ENCODE results near the gene IL25.
A peak's percentile ranks its signal among the peaks of the same experiment; 100 is the strongest.
"Not testable (repeated sequence)": the region's sequence is repeated elsewhere in the genome, so short reads cannot be mapped to it uniquely, and the experiment has no call there.

IL25 gene

DNA sequence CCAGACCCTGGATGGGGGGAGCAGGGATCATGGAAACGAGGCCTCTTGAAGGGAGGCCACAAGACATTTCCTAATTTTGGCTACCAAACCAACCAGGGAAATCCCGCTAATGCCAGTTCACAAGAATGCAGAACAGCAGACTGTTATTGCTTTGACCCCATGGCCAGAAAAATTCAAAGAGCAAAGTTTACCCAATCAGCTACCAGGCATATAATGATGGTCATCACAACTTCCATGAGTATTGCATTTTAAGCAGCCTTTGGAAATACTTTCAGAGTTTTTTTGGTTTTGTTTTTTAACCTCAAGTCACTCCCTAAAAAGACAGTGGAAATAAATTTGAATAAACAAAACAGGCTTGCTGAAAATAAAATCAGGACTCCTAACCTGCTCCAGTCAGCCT is at the start of gene IL25:
IL25 (plus strand) TSS at position 301 of the 400 bp plus-strand sequence.
- no peak for DNase-seq

DNA sequence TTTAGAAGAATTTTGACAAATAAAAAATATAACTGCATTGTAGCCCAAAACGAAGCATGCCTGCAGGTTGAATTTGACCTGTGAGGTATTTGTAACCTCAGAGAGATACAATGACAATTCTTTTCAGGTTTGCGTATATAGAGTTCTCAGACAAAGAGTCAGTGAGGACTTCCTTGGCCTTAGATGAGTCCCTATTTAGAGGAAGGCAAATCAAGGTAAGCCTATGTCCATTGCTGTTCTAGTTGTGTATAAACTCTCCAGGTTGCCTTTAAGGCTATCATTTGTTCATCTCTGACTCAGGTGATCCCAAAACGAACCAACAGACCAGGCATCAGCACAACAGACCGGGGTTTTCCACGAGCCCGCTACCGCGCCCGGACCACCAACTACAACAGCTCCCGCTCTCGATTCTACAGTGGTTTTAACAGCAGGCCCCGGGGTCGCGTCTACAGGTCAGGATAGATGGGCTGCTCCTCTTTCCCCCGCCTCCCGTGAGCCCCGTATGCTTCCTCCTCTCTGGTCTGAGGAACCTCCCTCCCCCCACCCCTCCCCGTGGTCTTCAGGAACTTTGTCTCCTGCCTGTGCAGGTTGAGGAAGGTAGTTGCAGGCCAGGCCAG is 48.7 kb upstream of the IL25 start:
- DNase-seq: no peak

DNA sequence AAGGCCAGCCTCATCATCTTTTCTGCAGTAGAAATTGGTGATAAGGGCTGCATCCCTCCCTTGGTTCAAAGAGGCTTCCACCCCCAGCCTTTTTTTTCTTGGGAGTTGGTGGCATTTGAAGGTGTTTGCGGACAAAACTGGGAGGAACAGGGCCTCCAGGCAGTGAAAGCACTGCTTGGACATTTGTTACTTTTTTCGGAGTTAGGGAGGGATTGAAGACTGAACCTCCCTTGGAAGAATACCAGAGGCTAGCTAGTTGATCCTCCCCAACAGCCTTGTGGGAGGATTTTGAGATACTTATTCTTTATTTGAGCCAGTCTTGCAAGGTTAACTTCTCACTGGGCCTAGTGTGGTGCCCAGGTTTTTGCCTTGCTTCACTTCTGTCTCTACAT is 48.2 kb upstream of the IL25 start:
- no peak for DNase-seq

DNA sequence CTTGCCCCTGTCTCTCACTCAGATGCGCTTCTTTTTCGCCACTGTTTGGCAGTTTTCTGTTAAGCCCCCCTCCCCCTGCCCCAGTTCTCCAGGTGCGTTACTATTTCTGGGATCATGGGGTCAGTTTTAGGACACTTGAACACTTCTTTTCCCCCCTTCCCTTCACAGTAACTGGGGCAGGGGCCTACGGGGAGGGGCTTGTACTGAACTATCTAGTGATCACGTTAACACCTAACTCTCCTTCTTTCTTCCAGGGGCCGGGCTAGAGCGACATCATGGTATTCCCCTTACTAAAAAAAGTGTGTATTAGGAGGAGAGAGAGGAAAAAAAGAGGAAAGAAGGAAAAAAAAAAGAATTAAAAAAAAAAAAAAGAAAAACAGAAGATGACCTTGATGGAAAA is 47.6 kb upstream of the IL25 start:
- no peak for DNase-seq

DNA sequence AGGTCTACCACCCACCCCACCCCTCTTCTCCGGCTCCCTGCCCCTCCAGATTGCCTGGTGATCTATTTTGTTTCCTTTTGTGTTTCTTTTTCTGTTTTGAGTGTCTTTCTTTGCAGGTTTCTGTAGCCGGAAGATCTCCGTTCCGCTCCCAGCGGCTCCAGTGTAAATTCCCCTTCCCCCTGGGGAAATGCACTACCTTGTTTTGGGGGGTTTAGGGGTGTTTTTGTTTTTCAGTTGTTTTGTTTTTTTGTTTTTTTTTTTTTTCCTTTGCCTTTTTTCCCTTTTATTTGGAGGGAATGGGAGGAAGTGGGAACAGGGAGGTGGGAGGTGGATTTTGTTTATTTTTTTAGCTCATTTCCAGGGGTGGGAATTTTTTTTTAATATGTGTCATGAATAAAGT is 46.9 kb upstream of the IL25 start:
- DNase-seq: not testable (repeated sequence)

DNA sequence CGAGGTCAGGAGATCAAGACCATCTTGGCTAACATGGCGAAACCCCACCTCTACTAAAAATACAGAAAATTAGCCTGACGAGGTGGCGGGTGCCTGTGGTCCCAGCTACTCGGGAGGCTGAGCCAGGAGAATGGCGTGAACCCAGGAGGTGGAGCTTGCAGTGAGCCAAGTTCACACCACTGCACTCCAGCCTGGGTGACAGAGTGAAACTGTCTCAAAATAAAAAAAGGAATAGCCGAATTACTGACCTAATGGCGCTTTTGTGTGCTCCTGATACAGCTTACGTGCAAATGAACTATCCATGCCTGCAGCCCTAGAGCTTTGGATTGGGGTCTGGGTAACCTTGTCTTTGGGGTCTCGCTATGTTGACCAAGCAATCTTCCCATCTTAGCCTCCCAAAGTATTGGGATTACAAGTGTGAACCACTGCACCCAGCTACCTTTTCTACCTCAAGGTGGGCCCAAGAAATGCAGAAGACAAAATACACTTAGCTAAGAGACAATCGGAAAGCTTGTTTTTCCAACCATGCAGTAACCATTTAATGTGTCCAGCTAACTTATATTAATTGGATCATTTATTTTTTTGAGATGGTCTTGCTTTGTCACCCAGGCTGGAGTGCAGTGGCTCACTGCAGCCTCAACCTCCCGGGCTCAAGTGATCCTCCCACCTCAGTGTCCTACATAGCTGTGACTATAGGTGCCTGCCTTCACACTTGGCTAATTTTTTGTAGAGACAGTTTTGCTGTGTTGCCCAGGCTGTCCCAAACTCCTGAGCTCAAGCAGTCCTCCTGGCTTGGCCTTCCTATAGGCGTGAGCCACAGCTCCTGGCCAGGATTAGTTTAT is 45.9 kb upstream of the IL25 start:
- no peak for DNase-seq

DNA sequence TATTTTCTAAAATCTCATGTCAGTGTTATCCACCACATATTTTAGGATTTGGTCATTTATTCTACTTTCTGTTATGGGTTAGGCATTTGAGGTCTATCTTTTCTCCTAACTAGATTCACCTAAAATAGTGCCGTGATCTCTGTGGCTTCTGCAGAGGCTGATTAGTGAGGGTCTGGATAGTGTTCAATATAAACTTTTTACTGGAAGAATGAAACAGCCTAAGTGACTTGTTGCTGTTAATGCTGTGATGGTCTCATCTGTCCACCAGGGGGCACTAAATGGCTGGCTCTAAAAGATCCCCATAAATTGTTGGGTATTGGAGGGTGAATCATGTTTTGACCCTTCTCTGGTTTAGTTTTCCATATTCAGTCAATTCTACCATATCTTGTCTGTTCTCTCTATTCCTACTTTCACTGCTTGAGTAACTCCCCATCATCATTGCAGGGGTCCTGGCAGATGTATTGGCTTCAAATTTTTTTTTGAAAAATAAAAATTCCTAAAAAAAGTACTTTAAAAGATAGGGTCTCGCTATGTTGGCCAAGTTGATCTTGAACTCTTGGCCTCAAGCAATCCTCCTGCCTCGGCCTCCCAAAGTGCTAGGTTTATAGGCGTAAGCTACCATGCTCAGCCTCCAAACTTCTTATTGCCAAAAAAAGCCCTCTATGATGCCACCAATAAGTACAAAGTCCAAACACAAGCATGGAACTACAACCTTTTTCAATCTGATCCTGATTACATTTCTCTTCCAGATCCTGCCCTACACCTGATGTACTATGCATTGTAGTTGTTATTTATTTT is 44.5 kb upstream of the IL25 start:
- peak; percentile 74 for DNase-seq

DNA sequence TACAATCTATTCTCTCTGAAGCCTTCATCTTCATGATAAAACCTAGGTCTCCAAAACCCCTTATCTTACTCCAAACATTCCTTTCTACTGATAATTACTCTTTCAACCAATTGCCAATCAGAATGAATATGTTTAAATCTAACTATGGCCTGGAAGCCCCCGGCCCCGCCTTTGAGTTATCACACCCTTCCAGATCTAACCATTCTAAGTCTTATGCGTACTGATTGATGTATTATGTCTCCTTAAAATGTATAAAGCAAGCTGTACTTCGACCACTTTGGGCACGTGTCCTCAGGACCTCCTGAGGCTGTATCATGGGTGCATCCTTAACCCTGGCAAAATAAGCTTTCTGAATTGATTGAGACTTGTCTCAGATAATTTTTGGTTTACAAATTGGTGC is 37.0 kb upstream of the IL25 start:
- DNase-seq: no peak

DNA sequence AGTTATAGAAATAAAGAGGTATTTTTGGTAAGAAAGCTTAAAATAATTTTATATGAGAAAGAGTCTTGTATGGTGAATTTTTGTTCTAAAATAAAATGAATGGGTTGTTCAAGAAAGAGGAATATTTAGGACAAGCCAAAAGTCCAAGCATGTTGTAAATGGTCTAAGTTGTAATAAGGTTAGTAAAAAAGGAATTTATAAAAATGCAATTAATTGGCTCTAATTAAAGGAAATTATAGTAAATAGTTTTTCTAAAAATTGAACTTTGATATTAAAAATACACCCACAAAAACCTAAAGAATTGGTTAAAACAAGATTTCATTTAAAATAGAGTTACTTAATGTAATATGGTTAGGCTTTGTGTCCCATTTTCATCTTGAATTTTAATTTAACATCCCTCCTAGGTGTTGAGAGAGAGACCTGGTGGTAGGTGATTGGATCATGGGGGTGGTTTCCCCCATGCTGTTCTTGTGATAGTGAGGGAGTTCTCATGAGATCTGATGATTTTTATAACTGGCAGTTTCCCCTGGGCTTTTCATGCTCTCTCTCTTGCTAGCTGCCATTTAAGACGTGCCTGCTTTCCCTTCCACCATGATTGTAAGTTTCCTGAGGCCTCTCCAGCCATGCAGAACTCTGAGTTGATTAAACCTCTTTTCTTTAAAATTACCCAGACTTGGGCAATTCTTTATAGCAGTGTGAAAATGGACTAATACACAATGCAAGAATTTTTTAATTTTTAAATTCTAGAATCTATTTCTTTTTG is 32.9 kb upstream of the IL25 start:
- no peak for DNase-seq

DNA sequence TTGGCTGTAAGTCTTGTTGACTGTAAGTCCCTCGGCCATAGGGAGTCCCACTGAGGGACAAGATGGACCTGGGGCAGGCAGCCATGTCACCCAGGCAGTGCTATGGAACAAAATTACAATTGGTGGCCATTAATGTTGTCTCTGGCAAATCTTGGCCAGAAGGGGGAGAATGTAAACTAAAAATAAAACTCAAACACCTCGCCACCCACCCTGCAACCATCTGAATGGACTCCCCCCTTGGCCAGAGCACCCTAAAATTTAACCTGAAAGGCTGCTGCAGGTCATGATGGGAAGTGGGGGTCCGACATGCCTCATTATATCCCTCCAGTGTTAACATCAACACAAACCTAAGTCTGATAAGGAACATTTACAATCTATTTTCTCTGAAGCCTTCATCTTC is 28.1 kb upstream of the IL25 start:
- no peak for DNase-seq

DNA sequence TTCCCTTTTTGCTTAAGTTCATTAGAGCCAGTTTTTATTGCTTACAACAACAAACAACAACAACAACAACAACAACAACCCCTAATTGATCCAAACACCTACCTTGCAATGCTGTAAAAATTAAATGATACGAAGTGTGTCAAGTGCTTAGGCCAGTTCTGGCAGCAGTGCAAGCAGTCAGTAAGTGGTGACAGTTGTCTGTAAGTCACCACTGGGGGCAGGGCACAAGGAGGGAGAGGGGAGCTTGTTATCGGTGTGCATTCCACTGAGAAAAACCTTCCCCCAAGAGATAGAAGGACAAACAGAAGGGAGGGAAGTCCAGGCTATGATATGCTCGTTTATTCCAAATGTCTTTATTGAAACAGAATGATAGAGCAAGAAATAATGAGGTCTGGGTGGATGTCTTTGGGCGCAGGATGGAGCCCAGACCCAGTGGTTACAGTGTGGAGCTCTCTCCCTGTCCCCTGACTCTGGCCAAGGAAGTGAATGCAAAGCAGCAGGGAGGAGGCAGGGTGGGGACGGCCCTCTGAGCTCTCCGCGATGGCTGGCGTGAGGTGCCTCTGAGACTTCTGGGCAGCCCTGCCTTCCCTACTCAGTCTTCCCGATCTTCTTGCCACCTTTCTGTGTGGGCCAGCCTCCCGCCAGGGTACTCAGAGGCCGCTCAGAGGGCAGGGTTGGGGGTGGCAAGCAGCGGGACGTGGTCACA is 26.5 kb upstream of the IL25 start:
- no peak for DNase-seq

DNA sequence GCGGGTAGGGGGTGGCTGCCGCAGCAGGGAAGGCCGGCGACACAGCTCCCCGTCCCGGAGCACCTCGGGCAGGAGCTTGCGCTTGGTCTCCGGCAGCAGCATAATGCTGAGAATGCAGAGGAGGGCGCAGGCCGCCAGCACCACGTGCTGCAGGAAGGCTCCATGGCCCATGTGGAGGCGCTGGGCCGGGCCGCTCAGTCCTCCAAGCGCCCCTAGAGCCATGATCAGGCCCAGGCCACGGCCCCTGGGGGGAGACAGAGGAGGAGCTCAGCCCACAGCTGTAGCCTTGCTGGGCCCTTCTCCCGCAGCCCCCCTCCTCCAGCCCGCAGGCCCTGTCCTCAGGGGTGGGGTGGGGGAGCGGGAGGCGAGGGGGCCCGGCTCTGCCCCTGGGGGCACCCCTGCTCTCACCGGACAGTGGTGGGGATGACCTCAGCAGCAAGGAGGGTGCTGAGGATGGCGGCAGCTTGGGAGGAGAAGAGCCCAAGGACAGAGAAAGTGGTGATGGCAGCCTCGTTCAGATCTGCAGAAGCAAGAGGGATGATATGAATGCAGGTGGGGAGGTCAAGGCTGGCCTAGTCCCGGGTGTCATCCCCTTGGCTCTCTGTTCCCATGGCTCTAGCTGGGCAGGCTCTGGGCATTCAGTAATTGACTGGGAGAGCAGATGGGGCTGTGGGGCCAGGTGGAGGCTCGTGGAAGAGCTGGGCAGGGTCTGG is 25.8 kb upstream of the IL25 start:
- no peak for DNase-seq

DNA sequence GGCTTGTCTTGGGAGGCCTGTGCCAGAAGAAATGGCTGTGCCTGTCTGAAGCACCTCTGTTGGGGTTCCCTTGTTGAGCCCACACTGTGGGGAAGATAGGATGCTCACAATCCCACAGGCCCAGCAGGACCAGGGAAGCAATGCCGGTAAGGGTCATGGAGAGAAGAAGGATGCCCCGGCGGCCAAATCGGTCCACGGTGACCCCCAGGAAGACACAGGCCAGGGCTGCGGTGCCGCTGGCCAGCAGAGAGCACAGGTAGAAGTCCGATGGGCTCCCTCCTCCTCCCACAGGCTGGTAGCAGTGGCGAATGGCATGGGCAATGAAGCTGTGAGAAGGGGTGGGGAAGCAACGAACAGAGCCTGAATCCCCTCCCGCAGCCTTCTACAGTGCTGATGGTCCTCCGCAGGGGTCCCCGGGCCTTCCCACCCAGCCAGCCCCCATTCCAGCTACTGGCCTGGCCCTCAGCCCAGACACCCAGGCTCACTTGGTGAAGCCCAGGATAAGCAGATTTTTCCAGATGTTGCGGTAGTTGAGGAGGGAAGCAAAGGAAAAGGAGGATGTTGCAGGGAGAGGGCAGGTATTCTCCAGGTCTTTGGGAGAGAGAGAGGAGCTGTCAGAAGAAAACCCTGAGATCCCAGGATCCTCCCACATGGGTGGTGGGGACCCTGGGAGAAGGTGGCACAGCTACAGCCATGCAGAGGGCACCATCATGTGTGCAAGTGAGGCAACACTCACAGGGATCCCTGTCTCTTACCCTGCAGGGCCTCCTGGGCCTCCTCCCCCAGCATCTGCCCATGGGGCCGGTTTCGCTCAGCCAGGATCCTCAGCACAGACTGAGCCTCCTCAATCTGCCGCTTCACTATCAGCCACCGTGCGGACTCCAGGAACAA is 25.0 kb upstream of the IL25 start:
- DNase-seq: no peak

DNA sequence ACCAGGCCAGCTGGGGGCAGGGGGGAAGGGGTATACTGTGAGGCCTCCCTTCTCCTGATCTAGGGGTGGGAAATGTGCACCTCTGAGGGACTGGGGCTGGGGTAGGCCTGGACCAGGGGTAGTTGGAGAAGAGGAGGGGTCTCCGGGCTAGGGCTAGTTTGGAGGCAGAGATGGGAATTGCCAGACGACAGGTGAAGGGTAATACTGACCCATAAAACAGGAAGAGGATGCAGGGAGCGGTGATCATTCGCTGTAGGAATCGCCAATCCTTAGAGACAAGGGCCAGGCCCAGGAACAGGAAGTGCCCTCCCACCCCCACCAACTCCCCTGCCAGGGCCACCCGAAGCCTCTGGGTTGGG is 24.3 kb upstream of the IL25 start:
- no peak for DNase-seq

DNA sequence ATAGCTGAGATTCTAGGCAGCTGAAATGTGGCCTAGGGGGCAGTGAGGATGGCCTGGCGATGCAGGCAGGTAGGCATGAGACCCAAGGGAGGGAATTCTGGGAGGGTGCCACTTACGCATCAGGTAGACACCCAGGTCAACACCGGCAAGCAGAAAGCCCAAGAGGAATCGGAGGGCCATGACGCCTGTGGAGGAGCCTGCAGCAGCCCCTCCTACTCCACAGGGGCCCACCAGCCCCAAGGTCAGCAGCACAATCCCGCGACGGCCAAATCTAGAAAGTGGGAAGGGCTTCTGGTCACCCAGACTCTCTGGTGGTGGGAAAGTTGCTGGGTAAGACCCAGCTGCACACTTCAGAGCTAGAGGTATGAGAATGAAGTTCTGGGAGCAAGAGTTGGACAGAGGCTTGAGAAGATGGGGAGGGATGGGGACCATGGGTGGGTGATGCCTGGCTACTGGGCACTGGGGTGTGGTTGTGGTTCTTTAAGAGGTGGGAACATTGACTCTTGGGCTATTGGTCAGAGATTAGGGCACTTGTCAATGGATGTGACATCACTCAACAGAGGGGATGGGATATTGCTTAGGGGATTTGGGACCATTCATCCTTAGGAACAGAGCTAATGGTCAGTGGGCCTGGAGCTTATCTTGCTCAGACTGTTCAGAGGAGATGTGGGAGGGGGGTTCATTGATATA is 23.3 kb upstream of the IL25 start:
- DNase-seq: no peak

DNA sequence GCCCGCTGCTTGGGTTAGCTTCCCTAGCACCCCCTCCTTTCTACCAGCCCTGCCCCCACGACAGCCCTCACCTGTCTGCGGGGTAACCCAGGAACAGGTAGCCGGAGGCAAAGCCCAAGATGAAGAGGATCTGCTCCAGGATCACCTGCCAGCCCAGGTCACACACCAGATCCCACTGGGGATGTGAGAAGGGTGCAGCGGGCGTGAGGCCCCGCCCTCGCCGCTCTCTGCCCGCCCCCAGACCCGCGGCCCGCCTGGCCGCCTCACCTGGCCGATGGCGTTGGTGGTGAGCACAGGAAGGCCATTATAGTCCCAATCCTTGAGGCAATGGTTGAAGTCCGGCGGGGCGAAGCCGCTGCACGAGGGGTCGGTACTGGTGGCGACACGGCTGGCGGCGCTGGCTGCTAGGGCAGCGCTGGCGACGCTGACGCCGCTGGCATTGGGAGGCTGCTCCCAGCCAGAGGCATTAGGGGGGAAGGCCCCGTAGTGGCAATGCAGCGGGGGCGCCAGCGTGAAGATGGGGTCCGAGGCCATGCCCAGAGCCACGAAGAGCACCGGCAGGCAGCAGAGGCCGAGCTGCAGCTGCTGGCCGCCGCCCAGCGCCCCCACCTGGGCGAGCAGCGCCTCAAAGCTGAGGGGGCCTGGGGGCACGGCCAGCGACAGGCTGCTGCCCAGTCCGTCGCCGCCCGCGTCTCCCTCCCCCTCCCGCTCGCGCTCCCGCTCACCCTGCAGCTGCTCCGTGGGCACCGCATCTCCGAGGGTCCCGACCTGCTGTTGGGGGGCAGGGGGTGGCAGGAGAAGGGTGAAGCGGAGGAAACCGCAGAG is 20.7 kb upstream of the IL25 start:
- DNase-seq: no peak

DNA sequence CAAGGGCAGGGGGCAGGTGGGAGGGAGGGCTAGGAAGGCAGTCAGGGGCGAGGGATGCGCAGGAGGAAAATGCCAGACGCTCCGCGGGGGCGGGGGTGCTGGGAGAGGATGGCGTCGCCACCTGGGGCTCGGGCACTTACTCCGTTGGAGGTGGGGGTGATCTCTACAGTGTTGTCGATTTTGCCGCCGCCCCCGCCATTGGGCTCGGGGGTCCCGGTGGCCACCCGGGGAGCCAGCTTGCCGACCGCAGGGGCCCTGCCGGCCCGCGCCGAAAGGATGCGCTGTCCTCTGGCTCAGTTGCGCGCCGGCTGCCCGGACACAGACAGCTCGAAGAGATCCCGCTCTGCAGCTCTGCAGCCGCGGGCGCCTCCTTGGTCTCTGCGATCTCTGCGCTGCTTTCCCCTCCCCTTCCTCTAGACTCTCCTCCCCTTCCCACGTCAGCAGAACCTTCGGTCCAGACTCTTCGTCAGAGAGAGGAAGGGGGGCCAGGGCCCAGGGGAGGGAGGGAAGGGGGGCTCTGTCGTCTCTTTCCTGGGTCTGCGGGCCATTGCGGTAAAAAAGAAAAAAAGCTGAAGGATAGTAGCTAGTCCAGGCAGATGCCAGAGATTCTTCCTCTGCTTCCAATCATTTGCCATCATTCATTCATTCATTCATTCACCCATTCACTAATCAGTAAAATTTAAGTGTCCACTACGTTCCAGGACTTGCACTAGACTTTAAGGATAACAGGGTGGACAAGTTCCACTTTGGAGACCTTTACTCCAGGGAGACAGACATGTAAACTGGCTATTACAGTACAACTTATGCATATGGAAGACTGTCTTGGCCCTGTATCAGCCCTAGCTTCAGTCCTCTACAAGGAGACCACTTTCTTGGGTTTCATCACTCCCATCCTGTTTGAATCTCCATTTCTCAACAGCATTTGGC is 19.8 kb upstream of the IL25 start, which contains the start of gene SLC22A17:
SLC22A17 (minus strand) TSS at position 382 of the 927 bp plus-strand sequence.
- peak; percentile 59 for DNase-seq

DNA sequence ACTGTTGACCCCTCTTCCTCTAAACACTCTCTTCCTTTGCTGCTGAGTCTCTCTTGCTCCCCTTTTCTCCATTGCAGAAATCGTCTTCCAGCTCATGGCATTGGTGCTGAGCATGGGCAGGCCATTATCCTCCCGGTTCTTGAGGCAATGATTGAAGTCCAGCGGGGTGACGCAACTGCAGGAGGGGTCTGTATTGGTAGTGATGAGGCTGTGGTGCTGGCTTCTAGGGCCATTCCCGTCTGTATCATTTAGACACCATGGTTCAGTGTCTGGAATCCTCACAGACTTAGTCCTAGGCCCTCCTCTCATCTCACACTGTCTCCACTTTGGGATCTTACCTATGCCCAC is 19.2 kb upstream of the IL25 start:
- DNase-seq: no peak
